AG20443 (cell line): Measurements from ENCODE around the gene SMPDL3B.

ENCODE experiments used
- DNase-seq: peaks from one replicate; pipeline ENCODE4 v3.0.0; 2012; ENCODE audit warnings: low spot score, mixed read lengths

Gene SMPDL3B, protein sequence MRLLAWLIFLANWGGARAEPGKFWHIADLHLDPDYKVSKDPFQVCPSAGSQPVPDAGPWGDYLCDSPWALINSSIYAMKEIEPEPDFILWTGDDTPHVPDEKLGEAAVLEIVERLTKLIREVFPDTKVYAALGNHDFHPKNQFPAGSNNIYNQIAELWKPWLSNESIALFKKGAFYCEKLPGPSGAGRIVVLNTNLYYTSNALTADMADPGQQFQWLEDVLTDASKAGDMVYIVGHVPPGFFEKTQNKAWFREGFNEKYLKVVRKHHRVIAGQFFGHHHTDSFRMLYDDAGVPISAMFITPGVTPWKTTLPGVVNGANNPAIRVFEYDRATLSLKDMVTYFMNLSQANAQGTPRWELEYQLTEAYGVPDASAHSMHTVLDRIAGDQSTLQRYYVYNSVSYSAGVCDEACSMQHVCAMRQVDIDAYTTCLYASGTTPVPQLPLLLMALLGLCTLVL

DNA sequence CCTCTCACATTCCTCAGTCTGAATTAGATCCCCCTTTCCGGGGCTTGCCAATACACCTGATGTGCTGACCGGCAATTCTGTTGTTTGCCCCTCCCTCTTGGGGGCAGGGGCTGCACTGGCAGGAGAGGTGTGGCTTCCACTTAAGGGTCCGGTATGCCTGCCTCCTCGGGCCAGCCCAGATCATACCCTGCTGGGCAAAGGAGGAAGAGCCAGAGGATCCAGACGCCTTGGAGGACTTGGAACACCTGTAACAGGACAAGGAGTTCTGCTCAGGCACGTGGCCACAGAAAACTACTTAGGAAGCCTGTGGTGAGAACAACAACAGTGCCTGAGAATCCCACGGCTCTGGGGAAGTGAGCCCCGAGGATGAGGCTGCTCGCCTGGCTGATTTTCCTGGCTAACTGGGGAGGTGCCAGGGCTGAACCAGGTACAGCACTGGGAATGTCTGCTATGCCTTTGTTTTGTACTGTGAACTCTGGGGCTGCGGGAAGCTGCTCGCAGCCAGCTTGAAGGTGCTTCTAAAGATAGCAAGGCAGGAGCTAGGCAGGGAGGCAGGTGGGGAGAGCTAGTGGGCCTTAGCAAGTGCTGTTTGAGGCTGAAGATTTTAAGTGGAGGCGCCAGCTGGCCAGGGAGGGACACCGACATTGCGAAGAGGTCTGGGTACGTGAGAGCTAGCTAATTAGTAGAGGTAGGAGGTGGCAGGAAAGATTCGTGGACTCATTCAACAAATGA, at the start of gene SMPDL3B:
TSS of gene SMPDL3B (plus strand) at position 183 of the 732 bp plus-strand sequence. CDS start at position 367, 184 bp downstream.
- peak; percentile 20 for DNase-seq

DNA sequence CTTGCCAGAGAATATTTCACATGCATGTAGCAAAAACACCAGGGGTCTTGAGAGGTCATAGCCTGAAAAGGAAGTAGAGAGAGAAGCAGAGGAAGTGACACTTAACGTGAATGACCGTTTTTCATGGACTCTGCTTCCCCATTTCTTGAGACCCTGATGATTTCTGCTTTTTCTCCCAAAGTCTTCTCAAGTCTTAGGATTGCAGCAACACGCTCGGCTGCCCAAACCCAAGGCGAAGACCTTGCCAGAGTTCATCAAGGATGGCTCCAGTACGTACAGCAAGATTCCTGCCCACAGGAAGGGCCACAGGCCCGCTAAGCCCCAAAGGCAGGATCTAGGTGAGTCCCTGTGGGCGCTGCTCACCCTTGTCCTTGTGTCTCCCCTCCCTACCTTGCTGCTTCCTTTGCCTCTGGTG, 49.7 kb upstream of the SMPDL3B start:
- no peak for DNase-seq

DNA sequence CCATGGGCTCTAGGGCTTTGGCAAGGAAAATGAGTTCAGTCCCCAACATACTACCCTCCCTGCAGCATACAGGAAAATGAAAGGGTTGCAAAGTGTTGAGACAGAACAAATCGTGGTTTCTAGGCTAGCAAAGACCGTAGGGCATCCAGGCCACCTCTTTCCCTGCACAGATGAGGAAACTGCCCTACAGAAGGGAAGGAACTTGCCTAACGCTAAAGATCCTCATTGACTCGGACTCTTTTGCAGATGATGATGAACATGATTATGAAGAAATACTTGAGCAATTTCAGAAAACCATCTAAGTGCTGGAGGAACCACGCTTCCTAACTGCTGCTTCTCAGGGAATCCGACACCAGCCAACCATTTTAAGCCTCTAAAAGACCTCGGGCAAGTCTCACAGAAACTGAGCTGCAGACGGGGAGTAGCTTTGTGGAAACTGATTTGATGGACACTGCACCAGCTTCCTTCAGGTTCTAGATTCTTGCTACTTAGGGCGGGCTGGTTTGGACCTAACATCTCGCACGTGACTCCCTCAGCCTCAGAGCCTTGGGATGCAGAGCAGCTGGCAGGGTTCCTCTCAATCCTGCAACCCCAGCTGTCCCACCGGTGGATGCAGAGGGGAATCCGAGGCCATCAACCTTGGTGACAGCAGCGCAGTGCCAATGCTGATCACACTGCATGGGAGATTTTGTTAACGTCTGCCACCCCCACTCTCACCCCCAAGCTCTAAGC, 49.0 kb upstream of the SMPDL3B start:
- no peak for DNase-seq

DNA sequence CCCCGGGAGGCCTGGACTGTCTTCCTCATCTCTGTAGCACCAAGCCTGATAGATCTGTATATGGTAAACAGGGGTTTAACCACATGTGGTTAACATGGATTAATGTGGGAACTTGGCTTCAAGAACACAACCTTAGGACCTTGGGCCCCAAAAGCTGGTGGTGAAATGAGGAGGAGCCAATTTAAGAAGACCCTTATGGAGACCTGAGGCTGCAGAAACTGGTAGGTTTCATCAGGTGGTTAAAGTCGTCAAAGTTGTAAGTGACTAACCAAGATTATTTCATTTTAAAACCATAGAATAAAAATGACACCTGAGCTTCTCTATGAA, 48.5 kb upstream of the SMPDL3B start:
- DNase-seq: no peak

DNA sequence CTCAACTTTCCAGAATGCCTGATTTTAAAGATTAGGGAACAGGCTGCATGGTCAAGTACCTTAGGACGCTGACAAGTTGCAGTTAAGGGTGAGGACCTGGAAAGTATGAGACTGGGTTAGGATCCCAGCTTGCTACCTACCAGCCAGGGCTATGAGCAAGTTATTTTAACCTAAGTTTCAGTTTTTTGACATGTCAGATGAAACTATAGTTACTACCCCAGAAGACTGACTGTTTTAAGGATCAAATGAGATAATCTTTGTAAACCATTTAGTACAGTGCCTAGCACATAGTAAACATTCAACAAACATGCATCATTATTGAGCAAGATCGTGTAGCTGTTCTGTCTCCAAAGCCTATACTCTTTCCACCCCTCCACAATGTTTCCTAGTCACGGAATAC, 48.1 kb upstream of the SMPDL3B start:
- DNase-seq: no peak

DNA sequence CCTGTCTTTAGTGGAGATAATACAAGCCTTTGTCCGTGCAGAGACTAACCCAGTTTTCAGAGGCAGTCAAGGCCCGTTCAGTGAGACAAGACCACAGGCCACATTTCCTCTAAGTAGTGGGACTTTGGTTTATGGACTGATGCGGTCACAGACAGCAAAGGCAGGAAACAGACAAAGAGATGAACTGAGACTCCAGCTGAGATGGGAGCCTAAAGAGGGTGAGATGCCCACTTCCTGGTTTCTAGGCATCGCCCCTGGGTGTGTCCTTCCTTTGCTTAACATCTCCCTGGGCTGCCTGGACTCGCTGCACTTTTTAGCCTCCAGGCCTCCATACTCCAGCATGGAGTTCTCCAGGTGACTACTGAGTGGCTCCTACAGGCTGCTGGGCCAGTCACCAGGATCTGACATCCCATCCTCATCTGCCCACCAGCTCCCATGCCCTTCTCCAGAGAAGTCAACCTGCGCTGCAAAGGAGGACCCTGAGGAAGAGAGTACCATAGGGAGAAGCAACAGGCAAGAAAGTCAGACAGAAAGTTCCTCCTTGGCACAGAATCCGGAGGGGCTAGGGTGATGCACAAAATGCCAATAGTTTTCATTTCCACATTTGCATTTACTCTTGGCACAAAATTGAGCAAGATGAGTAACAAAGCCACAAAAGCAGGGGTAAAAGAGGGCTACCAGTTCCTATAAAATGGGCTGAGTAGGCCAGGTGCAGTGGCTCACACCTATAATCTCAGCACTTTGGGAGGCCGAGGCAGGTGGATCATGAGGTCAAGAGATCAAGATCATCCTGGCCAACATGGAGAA, 47.4 kb upstream of the SMPDL3B start:
- no peak for DNase-seq

DNA sequence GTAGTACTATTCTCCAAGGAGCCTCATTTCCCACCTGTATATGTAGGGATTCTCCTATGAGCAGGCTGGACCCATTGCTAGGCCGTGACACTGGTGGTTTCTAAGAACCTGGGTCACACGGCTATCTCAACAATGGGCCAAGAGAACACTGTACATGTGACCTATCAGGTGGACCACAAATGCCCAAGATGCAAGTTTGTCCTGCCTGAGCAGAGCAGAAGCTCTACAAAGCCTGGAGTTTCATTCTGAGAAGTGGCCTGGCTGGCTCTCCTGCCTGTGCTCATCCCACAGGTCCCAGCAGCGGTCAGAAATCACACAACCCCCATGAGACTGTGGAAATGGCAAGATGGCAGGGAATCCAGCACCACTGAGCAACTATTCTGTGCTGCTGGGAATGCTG, 45.3 kb upstream of the SMPDL3B start:
- DNase-seq: no peak

DNA sequence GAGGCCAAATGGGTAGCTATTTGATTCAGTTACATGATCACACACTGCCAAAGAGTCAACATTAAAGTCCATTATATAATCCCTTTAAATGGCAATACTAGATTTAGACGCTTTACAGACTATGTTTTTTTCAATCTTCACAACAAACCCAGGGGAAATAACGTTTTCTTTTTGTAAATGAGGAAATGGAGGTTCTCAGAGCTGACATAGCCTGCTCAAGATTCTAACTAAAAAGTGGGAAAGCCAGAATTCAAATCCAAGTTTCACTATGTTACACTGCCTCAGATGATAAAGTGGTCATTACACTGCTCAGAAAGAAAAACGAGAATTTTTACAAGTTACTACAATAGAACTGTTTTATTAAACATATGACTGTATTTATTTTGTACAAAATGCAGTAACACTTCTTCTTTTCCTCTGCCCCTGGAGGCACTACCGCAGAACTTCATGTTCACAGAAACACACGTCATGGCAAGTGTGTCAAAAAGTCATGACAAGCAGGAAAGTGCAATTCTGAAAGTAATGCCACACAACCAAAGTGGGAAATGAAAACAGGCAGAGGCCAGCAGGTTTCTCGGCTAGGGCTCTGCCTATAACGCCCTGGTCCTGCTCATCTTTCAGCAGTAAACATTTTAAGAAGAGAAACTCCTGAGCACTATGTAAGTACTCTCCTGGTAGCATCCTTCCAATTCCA, 43.5 kb upstream of the SMPDL3B start:
- no peak for DNase-seq

DNA sequence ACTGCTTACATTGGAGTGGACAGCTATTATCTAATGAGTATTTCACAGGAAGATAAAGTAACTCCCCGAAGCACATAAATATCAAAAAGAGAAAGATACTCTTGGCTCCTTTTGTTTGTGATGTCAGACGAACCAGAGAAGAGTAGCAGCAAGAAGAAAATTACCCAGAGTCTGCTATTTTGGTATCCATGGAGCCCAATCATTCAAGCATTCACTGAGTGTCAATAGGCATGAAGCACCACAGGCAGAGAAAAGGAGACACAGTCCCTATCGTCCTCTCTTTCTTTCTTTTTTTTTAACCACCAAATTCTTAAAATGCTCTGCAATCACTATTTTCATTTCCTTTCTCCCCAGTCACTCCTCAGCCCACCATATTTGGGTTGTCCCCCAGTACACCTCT, 40.3 kb upstream of the SMPDL3B start:
- no peak for DNase-seq

DNA sequence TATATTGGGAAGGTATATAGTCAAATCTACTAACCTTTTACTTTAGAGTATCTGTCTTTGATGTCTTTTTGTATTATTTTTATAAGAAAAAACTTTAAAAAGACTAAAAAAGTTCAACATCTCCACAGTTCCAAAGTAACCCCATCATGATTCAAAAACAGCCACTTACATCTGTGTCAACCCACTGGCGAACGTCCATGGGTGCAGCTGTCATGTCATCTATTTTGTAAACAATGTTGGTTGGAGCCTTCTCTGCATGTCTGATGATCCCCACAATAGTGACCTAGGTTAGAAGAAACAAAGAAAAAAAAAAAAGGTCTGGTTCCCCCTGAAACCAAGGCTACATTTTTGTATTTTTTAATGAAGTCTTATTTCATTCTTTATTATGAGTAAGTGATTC, 28.0 kb upstream of the SMPDL3B start:
- DNase-seq: no peak

DNA sequence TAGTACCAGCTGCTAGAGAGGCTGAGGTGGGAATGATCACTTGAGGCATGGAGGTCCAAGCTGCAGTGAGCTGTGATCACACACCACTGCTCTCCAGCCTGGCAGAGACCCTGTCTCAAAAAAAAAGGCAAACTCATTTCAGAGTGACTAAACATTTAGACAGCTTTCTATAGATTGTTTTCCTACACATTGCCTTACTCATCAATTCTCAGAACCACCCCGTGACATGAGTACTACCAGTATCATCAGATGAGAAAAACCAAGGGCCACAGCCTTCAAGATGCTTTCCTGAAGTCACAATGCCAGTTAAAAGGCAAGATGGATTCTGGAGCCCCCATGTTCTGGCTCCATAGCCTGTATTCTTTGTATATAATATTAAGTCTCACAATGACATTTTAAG, 22.4 kb upstream of the SMPDL3B start:
- no peak for DNase-seq

DNA sequence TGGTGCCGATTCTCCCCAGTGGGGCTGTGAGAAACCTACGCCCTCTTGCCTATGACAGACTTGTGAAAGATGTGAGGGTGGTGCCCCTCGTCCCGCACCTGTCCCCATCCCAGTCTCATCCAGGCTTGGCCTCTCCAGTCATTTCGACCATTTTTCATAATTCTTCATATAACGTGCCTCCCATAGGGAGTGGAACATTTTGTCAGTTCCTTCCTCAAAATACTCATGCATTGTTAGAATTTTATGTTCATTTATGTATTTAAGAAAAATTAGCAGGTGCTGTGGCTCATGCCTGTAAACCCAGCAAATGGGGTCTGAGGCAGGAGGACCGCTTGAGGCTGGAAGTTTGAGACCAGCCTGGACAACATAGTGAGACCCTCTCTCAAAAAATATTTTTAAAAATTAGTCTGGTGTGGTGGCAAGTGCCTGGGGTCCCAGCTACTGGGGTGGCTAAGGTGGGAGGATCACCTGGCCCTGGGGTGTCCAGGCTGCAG, 19.7 kb upstream of the SMPDL3B start:
- no peak for DNase-seq

DNA sequence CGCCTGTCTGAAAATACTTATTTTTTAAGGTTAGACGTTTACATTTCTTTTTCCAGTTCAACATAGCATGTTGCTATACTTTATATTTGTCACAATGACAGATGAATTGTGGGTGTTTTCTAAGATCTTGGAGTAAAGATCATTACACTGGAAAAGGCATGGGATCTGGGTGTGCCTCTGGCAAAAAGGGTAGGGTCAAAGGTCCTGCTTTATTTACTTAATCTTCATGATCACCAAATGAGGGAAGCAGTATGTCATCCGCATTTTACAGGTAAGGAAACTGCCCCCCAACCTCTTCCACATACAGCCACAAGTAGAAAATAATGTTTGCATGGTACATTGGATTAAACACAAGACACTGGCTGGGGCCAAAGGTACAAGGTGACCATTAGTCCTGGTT, 12.5 kb upstream of the SMPDL3B start:
- DNase-seq: no peak

DNA sequence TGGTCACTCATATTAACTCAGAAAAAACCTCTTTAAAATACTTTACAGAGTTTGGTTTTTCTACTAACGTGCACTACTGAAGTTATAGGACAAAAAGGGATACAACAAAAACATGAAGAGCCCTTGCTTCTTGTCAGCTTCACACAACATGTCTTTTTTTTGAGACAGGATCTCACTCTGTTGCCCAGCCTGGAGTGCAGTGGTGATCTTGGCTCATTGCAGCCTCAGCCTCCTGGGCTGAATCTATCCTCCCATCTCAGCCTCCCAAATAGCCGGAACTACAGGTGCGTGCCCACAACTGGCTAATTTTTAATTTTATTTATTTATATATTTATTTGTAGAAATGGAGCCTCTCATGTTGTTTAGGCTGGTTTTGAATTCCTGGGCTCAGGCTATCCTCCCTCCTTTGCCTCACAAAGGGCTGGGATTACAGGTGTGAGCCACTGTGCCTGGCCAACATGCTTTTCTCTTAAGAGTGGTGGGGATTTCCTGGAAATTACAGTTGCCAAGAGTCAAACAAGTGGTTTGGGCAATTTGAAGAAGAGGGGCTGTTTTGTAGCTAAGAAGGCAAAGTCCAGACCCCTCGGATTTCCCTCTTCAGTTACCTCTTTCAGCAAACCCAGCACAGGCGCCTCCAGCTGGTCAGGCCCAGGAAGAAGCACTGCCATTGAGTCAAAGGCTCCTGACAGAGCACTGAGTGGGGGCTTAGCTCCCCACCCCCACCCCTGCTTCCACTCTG, 6.4 kb upstream of the SMPDL3B start:
- DNase-seq: no peak

DNA sequence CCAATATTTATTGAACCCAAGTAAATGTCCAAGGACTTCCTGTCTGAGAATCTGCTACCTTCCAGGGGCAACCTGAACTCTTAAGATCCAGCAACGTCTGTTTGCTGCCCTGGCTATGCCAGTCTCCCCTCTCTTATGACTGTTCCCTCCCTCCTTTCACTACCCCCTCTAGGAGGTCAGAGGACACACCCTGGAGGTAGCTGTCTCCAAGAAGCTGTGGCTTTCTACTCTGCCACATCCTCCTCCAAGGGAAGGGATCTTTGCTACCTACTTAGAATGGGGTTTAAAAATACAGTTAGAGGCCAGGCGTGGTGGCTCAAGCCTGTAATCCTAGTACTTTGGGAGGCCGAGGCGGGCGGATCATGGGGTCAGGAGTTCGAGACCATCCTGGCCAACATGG, 3.6 kb upstream of the SMPDL3B start:
- no peak for DNase-seq

DNA sequence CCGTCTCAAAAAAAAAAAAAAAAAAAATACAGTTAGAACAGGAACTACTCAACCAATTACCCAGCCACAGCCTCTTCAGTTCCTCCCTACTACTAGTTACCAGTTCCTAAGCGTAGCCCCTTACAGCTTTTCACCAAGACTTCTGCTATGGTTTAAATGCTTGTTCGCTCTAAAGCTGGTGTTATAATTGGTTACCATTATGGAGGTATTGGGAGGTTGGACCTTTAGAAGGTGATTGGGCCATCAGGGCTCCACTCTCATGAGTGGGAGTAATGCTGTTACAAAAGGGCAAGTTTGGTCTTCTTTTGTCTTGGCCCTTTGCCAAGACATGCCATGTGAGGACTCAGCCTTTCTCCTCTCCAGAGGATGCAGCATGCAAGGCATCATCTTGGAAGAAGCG, 3.0 kb upstream of the SMPDL3B start:
- no peak for DNase-seq

DNA sequence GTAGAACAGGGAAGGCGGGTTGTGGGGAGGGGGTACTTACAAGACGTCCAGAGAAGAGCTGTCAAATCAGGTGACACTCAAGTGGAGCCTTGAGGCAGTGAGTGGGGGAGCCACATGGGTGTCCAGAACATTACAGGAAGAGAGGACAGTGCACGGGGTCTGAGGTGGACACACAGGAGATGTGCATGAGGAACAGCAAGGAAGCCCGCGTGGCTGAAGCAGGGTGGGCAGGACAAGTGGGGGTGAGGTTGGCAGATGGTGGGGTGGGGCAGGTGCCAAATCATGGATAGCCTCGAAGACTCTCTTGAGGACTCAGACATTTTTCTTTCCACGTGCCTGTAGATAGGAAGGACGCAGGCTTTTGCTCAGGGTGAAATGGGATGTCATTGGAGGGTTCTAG, 921 bp downstream of the SMPDL3B start:
- peak; percentile 7 for DNase-seq

DNA sequence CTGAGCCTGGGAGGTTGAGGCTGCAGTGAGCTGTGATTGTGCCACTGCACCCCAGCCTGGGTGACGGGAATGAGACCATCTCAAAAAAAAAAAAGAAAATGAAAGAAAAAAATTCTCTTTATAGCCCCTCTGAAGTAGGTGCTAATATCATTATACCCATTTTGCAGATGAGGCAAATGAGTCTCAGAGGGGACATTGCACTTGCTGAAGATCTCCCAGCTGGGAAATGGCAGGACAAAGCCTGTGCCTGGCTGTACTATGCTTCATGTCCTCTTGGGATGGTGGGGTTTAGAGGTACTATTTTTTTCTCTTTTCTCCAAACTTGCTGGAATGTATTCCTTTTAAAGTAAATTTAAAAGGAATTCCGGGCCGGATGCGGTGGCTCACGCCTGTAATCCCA, 1.6 kb downstream of the SMPDL3B start:
- DNase-seq: no peak

DNA sequence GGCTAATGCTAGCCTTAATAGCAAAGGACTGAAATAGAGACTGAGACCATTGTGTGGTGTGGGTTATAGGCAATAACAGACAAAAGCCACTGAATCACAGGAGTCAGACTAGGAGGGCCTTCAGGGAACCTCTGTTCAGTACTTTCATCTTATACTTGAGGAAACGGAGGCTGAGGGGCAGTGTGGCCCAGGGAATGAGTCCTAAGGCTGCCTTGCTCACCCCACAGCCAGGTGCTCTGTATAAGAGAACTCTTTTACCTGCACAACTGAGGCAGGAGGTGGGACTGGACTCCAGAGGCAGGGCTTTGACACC, 2.7 kb downstream of the SMPDL3B start:
- DNase-seq: no peak

DNA sequence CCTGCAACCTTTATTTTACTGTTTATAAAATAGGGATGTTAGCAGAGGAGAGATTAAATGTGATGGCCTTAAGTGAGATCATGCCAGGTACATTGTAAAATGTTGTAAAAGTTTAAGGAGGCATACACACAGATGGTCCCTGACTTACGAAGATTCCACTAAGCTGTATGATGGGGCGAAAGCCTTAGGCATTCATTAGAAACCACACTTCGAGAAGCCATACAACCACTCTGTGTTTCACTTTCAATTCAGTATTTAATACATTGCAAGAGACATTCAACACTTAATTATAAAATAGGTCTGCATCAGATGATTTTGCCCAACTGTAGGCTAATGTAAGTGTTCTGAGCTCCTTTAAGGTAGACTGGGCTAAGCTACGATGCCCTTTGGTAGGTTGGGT, 3.7 kb downstream of the SMPDL3B start:
- DNase-seq: no peak

DNA sequence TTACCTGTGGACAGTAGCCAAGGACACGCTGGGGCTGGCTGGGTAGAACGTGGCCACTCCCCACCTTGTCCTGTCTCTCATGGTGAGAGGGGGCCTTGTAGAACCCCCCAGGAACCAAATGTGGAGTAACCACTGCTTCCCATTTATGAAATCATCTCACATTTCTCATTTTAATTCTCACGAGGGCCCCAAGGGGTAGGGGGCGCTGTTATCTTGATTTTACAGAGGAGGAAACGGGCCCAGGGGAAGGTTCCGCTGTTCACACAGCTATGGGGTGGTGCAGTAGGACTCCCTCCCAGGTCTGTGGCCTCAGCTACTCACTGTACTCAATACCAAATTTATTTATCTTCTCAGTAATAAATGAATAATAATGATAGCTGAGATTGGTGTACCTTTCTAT, 5.5 kb downstream of the SMPDL3B start:
- peak; percentile 67 for DNase-seq
